B cell (primary cell): ENCODE data around the gene ETFA. TPM values are rescaled to one million over a fixed set of nuclear protein-coding genes. Genes with fewer than 3 reads are reported as not detected.

ENCODE experiments used
- ATAC-seq: fragments of 200-7000 bp; cut with Tn5 transposase; one replicate; pipeline ENCODE4 v1.10.0; 2021; ENCODE audit warnings: low read depth, mild to moderate bottlenecking, moderate number of reproducible peaks, moderate library complexity
- CTCF ChIA-PET: fragments of 350-600 bp; sonication (Branson Sonifier 250); formaldehyde crosslinking; loops from one replicate; lab custom pipeline; 2021; ENCODE audit warnings: antibody characterized with exemption, inconsistent platforms; lab: Charles Lee
- POLR2A ChIA-PET: fragments of 350-600 bp; sonication (Branson Sonifier 250); formaldehyde crosslinking; loops from one replicate; lab custom pipeline; 2021; ENCODE audit warnings: antibody characterized with exemption; lab: Charles Lee
- DNase-seq: peaks from one replicate; pipeline ENCODE4 v3.0.0; 2013
- H2AFZ ChIP-seq: 2 replicates; pipeline ENCODE4 v1.6.1; 2012; ENCODE audit warnings: mild to moderate bottlenecking, low read depth, low read length; ENCODE audit not compliant: insufficient read depth, poor library complexity, severe bottlenecking
- H3K27ac ChIP-seq, 2 donors: 1 replicate in 1 of 2; 2 replicates in 1 of 2; pipeline ENCODE4 v1.5.1; 2012 to 2013; ENCODE audit warnings: low read length in 2 of 2, mild to moderate bottlenecking in 2 of 2, moderate library complexity in 1 of 2
- H3K27me3 ChIP-seq, 4 experiments: fragments of 200-600 bp in 1 of 4; sonication (generic) in 1 of 4; replicated peaks in 1 of 4; 1 replicate in 2 of 4; 2 replicates in 2 of 4; pipeline versions ENCODE4 v1.6.1 to v1.7.0; 2013 to 2016; ENCODE audit warnings: low read length in 3 of 4, mild to moderate bottlenecking in 2 of 4, mixed read lengths in 1 of 4, moderate library complexity in 1 of 4; ENCODE audit not compliant: insufficient read depth in 4 of 4, control insufficient read depth in 3 of 4; ENCODE audit errors: control extremely low read depth in 1 of 4
- H3K36me3 ChIP-seq, 2 experiments: replicated peaks in 1 of 2; 1 replicate in 1 of 2; 2 replicates in 1 of 2; pipeline versions ENCODE4 v1.6.1 to v1.7.1; 2013; ENCODE audit warnings: low read length in 1 of 2; ENCODE audit not compliant: insufficient read depth in 2 of 2, control insufficient read depth in 1 of 2; ENCODE audit errors: control extremely low read depth in 1 of 2, extremely low read depth in 1 of 2
- H3K4me1 ChIP-seq, 2 donors: fragments of 200-600 bp in 1 of 2; sonication (generic) in 1 of 2; 1 replicate in 1 of 2; 2 replicates in 1 of 2; pipeline versions ENCODE4 v1.5.1 to v1.6.1; 2013 to 2017; ENCODE audit warnings: low read length in 2 of 2; ENCODE audit not compliant: control insufficient read depth in 2 of 2, insufficient read depth in 2 of 2
- H3K4me2 ChIP-seq: replicated peaks from 2 replicates; pipeline ENCODE3; 2012; ENCODE audit warnings: mild to moderate bottlenecking, low read depth, low read length; ENCODE audit not compliant: poor library complexity, severe bottlenecking
- H3K4me3 ChIP-seq, 5 experiments: fragments of 200-600 bp in 1 of 5; sonication (generic) in 1 of 5; 1 replicate in 3 of 5; 2 replicates in 2 of 5; pipeline versions ENCODE4 v1.5.1 to v1.7.0; 2011 to 2016; ENCODE audit warnings: low read length in 4 of 5, mild to moderate bottlenecking in 4 of 5, low read depth in 2 of 5, control low read depth in 1 of 5, moderate library complexity in 1 of 5; ENCODE audit not compliant: insufficient read depth in 1 of 5; ENCODE audit errors: control extremely low read depth in 1 of 5, extremely low read depth in 1 of 5
- H3K79me2 ChIP-seq: fragments of 200-600 bp; sonication (generic); one replicate; pipeline ENCODE4 v1.6.0; 2016; ENCODE audit warnings: low read length; ENCODE audit not compliant: control insufficient read depth, insufficient read depth
- H3K9ac ChIP-seq: fragments of 200-600 bp; sonication (generic); 2 replicates; pipeline ENCODE4 v1.6.1; 2017; ENCODE audit warnings: mild to moderate bottlenecking, low read length, moderate library complexity
- H3K9me3 ChIP-seq, 3 donors: one replicate each; pipeline versions ENCODE4 v1.6.1 to v1.7.1; 2013; ENCODE audit warnings: low read length in 2 of 3; ENCODE audit not compliant: control insufficient read depth in 2 of 3, insufficient read depth in 1 of 3; ENCODE audit errors: control extremely low read depth in 1 of 3
- H4K20me1 ChIP-seq: 2 replicates; pipeline ENCODE4 v1.6.0; 2012; ENCODE audit warnings: mild to moderate bottlenecking, low read length; ENCODE audit not compliant: insufficient read depth, control insufficient read depth, poor library complexity, severe bottlenecking
- H3K27ac Mint-ChIP-seq: one replicate; pipeline ENCODE4 v1.8.0; 2021; ENCODE audit warnings: mixed read lengths
- H3K27me3 Mint-ChIP-seq: one replicate; pipeline ENCODE4 v1.8.0; 2021; ENCODE audit warnings: mixed read lengths
- H3K4me1 Mint-ChIP-seq: one replicate; pipeline ENCODE4 v1.8.0; 2021; ENCODE audit warnings: mixed read lengths
- H3K4me3 Mint-ChIP-seq: one replicate; pipeline ENCODE4 v1.8.0; 2021; ENCODE audit warnings: mixed read lengths
- H3K9me3 Mint-ChIP-seq: one replicate; pipeline ENCODE4 v1.8.0; 2022; ENCODE audit warnings: mixed read lengths; ENCODE audit not compliant: insufficient read depth
- CTCF ChIP-seq: fragments of 200-600 bp; IDR thresholded peaks from one replicate; pipeline ENCODE4 v1.8.0; 2022; ENCODE audit warnings: antibody characterized with exemption, mild to moderate bottlenecking
- EZH2 ChIP-seq: IDR thresholded peaks from 2 replicates; pipeline ENCODE4 v1.6.1; 2012; ENCODE audit warnings: borderline replicate concordance, low read depth, mild to moderate bottlenecking, moderate library complexity, low read length; ENCODE audit not compliant: insufficient read depth, poor library complexity, severe bottlenecking
- WGBS: methylation state at CpG from one replicate; pipeline ENCODE4 v1.1.5; 2013; ENCODE audit warnings: missing lambda C conversion rate; ENCODE audit not compliant: insufficient coverage; 5-methylcytosine and 5-hydroxymethylcytosine counted together
- intact Hi-C: fragments of 100-400 bp; cut with micrococcal nuclease; formaldehyde crosslinking; loops from one replicate; pipeline ENCODE4 v1.10.0; 2022
- polyA plus RNA-seq: library from polyadenylated mRNA; depleted of rRNA; stranded (reverse); fragments of >200 nt; gene quantifications from 2 replicates; pipeline ENCODE4 v1.2.3, GENCODE V29; 2012
- total RNA-seq, 2 donors: library from RNA; stranded (reverse); fragments of 120-200 nt in 1 of 2; gene quantifications; 1 replicate in 1 of 2; 2 replicates in 1 of 2; pipeline versions ENCODE4 v1.2.3 to v1.2.4, GENCODE V29; 2013 to 2022

Gene ETFA
- total and polyA plus RNA-seq, 2 donors (not counting 1 experiment from before 2014, with no cell fraction given), result 34.9 to 68.8 TPM

GRCh38 chr15:76192715-76193114, 118.6 kb downstream of the ETFA start:
- Mint-ChIP-seq H3K27me3 (peaks cover 27% of the 10 kb centered on the region), H3K4me3 (no peak overlapping the region), H3K4me1 (peaks cover 33% of the 10 kb centered on the region), H3K9me3 (no peaks in the 10 kb centered on the region), H3K27ac (no peak overlapping the region)
- Histone ChIP-seq H3K4me1 (peaks cover 14 to 30% of the 10 kb centered on the region in 2 donors), H3K9me3 (peaks cover 0 to 5% (median 0%) of the 10 kb centered on the region in 3 donors), H3K27me3 (peaks cover 0 to 38% (median 6%) of the 10 kb centered on the region in 4 experiments), H3K79me2 (no peaks in the 10 kb centered on the region), H3K4me3 (no peak overlapping the region), H2AFZ (no peak overlapping the region), H4K20me1 (no peaks in the 10 kb centered on the region), H3K4me2 (no peak overlapping the region), H3K27ac (no peak overlapping the region), H3K36me3 (no peaks in the 10 kb centered on the region), H3K9ac (no peak overlapping the region)
- intact Hi-C loops, result no loop called here
- POLR2A ChIA-PET, result no interaction called here
- 94% methylated on average over 8 of the region's 8 CpGs for WGBS
- CTCF ChIA-PET, result no interaction called here
- no peak for ATAC-seq
- no peak for TF ChIP-seq EZH2
- TF ChIP-seq CTCF, result no peak
- no peak for DNase-seq

GRCh38 chr15:76191539-76192244, 119.6 kb downstream of the ETFA start:
- WGBS, result 54% methylated on average over 55 of the region's 55 CpGs
- peaks cover 0 to 42% (median 7%) of the 10 kb centered on the region in 4 experiments for H3K27me3 ChIP-seq
- no peak overlapping the region for H3K27ac ChIP-seq
- H3K9ac ChIP-seq, result peak overlapping the region; percentile 48
- ChIA-PET CTCF (interaction anchor here (0.7 to 2.0 kb wide), 9 partner anchors 11 to 674 kb away, joined by 3 to 10 read pairs (median 4); no protein-coding TSS in a partner anchor), POLR2A (no interaction called here)
- peak overlapping the region in 1 of 5 experiments; percentile 47 for H3K4me3 ChIP-seq
- intact Hi-C loops, result no loop called here
- no peaks in the 10 kb centered on the region for H4K20me1 ChIP-seq
- Mint-ChIP-seq H3K27me3 (peaks cover 30% of the 10 kb centered on the region), H3K4me3 (peak overlapping the region; percentile 74), H3K4me1 (peaks cover 23% of the 10 kb centered on the region), H3K9me3 (no peaks in the 10 kb centered on the region), H3K27ac (no peak overlapping the region)
- H3K4me2 ChIP-seq, result peak overlapping the region; percentile 72
- peak; percentile 12 for DNase-seq
- no peaks in the 10 kb centered on the region for H3K79me2 ChIP-seq
- no peak for TF ChIP-seq EZH2
- no peak for TF ChIP-seq CTCF
- peak overlapping the region; percentile 52 for H2AFZ ChIP-seq
- no peak for ATAC-seq
- H3K4me1 ChIP-seq, result peaks cover 14 to 20% of the 10 kb centered on the region in 2 donors
- H3K9me3 ChIP-seq, result peaks cover 0 to 11% (median 0%) of the 10 kb centered on the region in 3 donors
- H3K36me3 ChIP-seq, result no peaks in the 10 kb centered on the region
